GM12875 (cell line): ENCODE results near the gene PPP4R3A.
"Not testable (repeated sequence)": the region's sequence is repeated elsewhere in the genome, so short reads cannot be mapped to it uniquely, and the experiment has no call there.

Source experiments
- H3K4me3 ChIP-seq: one replicate; pipeline ENCODE4 v1.5.1; 2011; ENCODE audit warnings: low read depth, low read length, control low read depth
- CTCF ChIP-seq: IDR thresholded peaks from 2 replicates; pipeline ENCODE4 v1.5.1; 2011; ENCODE audit warnings: low read depth, mild to moderate bottlenecking, control low read depth, inconsistent platforms, low read length, moderate library complexity, borderline replicate concordance; ENCODE audit not compliant: insufficient read depth

Gene PPP4R3A

GRCh38 chr14:91503000-91503504, 7.1 kb downstream of the PPP4R3A start:
- no peak for TF ChIP-seq CTCF
- H3K4me3 ChIP-seq = no peak overlapping the region

DNA sequence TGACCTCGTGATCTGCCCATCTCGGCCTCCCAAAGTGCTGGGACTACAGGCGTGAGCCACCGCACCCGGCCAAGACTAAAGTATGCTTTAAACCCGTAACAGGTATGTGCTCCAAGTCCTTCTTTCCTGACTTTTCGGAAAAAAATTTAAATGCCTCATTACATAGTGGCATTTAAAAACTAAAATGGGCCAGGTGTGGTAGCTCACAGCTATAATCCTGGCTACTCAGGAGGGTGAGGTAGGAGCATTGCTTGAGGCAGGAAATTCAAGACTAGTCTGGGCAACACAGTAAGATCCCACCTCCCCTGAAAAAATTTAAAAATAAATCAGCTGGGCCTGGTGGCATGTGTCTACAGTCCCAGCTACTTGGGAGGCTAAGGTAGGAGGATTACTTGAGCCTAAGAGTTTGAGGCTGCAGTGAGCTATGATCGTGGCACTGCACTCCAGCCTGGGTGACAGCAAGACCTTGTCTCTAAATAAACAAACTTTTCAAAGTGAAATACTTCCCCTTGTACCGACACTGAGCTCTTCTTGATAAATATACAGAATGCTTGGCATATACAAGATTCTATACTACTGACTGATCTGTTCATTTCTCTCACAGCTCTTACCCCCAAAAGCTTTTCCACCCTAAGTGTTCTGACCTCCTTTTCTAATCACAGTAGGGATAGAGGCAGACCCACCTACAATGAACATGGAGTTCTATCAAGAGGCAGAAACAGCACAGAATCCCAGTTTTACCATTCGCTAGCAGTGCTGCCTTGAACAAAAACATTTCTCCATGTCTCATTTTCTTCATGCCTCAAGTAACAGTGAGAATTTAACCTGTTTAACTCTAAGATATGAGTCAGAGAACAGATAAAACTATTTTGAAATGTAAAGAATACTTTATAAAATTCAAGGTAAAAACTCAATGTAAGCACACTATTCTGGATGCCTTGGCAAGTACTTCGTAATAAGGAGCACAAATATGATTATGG, 7.9 kb downstream of the PPP4R3A start:
- TF ChIP-seq CTCF = no peak
- H3K4me3 ChIP-seq = no peak overlapping the region

- TF ChIP-seq CTCF = no peak
- no peak overlapping the region for H3K4me3 ChIP-seq
These were observed 8.8 kb downstream of the PPP4R3A start for GRCh38 chr14:91501348-91501747.

- no peak overlapping the region for H3K4me3 ChIP-seq
- no peak for TF ChIP-seq CTCF
These were observed 13.3 kb downstream of the PPP4R3A start for GRCh38 chr14:91496790-91497189.

GRCh38 chr14:91494392-91495065, 15.6 kb downstream of the PPP4R3A start:
- not testable (repeated sequence) for H3K4me3 ChIP-seq

GRCh38 chr14:91493169-91493568, 16.9 kb downstream of the PPP4R3A start:
- no peak for TF ChIP-seq CTCF
- no peak overlapping the region for H3K4me3 ChIP-seq

DNA sequence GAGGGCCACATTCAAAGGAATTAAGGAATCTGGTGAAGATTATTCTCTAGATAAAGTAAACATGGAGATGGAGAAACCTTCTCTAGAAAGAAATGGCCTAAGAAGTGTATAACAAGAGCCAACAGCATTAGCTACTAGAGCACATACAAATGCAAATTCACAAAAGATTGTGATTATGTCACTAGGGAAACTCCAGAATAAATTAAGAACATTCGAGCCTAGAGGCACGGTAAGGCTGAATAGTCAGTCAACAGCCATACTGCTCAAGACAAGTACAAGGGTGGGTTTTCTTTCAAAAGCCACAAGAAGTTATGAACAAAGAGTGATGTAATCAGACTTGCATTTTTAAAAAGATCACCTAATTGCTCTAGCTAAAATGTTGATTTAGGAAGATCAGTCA, 25.4 kb downstream of the PPP4R3A start:
- no peak overlapping the region for H3K4me3 ChIP-seq
- no peak for TF ChIP-seq CTCF
